Endodermal cell (in vitro differentiated cells): ENCODE results near the gene NLRP14. TPM values are rescaled to one million over a fixed set of nuclear protein-coding genes. Genes with fewer than 3 reads are reported as not detected.
A peak's percentile ranks its signal among the peaks of the same experiment; 100 is the strongest.

ENCODE experiments used
- DNase-seq: peaks from one replicate; pipeline ENCODE4 v3.0.0-alpha.2; 2017
- H3K27ac ChIP-seq: 2 replicates; pipeline ENCODE4 v1.5.1; 2013; ENCODE audit warnings: mild to moderate bottlenecking, low read depth, low read length, moderate library complexity
- H3K27me3 ChIP-seq: 2 replicates; pipeline ENCODE4 v1.6.1; 2013; ENCODE audit warnings: mild to moderate bottlenecking, low read length, moderate library complexity; ENCODE audit not compliant: insufficient read depth, control insufficient read depth, poor library complexity, severe bottlenecking
- H3K36me3 ChIP-seq: 2 replicates; pipeline ENCODE4 v1.7.0; 2013; ENCODE audit warnings: mild to moderate bottlenecking, low read length, moderate library complexity; ENCODE audit not compliant: control insufficient read depth, insufficient read depth
- H3K4me1 ChIP-seq: one replicate; pipeline ENCODE4 v1.7.0; 2013; ENCODE audit warnings: low read length; ENCODE audit not compliant: control insufficient read depth, insufficient read depth
- H3K4me3 ChIP-seq: 2 replicates; pipeline ENCODE4 v1.5.1; 2013; ENCODE audit warnings: mild to moderate bottlenecking, low read length, moderate library complexity
- H3K9ac ChIP-seq: 2 replicates; pipeline ENCODE4 v1.6.1; 2013; ENCODE audit warnings: mild to moderate bottlenecking, low read length, moderate library complexity; ENCODE audit not compliant: poor library complexity, severe bottlenecking; ENCODE audit errors: extremely low read depth
- H3K9me3 ChIP-seq: 2 replicates; pipeline ENCODE4 v1.6.1; 2013; ENCODE audit warnings: mild to moderate bottlenecking, low read length, moderate library complexity; ENCODE audit not compliant: control insufficient read depth
- H3K27ac Mint-ChIP-seq: 2 replicates; pipeline ENCODE4 v1.8.0; 2020; ENCODE audit warnings: mixed read lengths
- H3K27me3 Mint-ChIP-seq: 2 replicates; pipeline ENCODE4 v1.8.0; 2021; ENCODE audit warnings: mild to moderate bottlenecking, mixed read lengths; ENCODE audit not compliant: insufficient read depth
- H3K36me3 Mint-ChIP-seq: 2 replicates; pipeline ENCODE4 v1.8.0; 2020; ENCODE audit warnings: low read depth, mixed read lengths
- H3K4me1 Mint-ChIP-seq: 2 replicates; pipeline ENCODE4 v1.8.0; 2020; ENCODE audit warnings: mixed read lengths
- H3K4me3 Mint-ChIP-seq: 2 replicates; pipeline ENCODE4 v1.8.0; 2020; ENCODE audit warnings: mild to moderate bottlenecking, moderate library complexity, mixed read lengths
- H3K9me3 Mint-ChIP-seq: 2 replicates; pipeline ENCODE4 v1.8.0; 2020; ENCODE audit warnings: mild to moderate bottlenecking, mixed read lengths
- CTCF ChIP-seq: fragments of 200-600 bp; sonication (generic); conservative IDR thresholded peaks from 2 replicates; pipeline ENCODE4 v1.5.0; 2021; ENCODE audit warnings: antibody characterized with exemption, mild to moderate bottlenecking
- WGBS, 2 experiments: methylation state at CpG; one replicate each; pipeline versions ENCODE4 v1.1.5 to v1.1.7; 2013; ENCODE audit warnings: missing lambda C conversion rate in 2 of 2, mixed read lengths in 1 of 2; ENCODE audit not compliant: insufficient coverage in 1 of 2, insufficient read length in 1 of 2; 5-methylcytosine and 5-hydroxymethylcytosine counted together
- total RNA-seq, 2 donors: library from RNA; stranded (reverse); fragmentation: NEBNext Ultra II Directional in 1 of 2; extraction: Animal tissue kit (Norgen Biotek cat#: 25700) in 1 of 2; gene quantifications; 2 replicates in 1 of 2; 3 replicates in 1 of 2; pipeline ENCODE4 v1.2.1, GENCODE V29; 2021

Gene NLRP14
- total RNA-seq, 2 donors from 2014 or later, result 0.33 to 0.66 TPM

- Histone ChIP-seq H3K4me3 (no peak within 1 kb of the TSS), H3K27ac (no peak within 1 kb of the TSS), H3K4me1 (no peaks in the 10 kb centered on the region), H3K27me3 (peaks cover 8% of the 10 kb centered on the region), H3K36me3 (no peaks in the 10 kb centered on the region), H3K9me3 (no peaks in the 10 kb centered on the region), H3K9ac (no peak within 1 kb of the TSS)
- H3K27me3 Mint-ChIP-seq, result no peaks in the 10 kb centered on the region
- no peaks in the 10 kb centered on the region for H3K36me3 Mint-ChIP-seq
- H3K27ac Mint-ChIP-seq, result no peak within 1 kb of the TSS
- no peak for DNase-seq
- no peaks in the 10 kb centered on the region for H3K4me1 Mint-ChIP-seq
- no peak for TF ChIP-seq CTCF
- WGBS, 2 experiments, result 94 to 98% methylated on average over 19 to 45 of the region's 45 CpGs
- peaks cover 6% of the 10 kb centered on the region for H3K9me3 Mint-ChIP-seq
- no peak within 1 kb of the TSS for H3K4me3 Mint-ChIP-seq
Measured at GRCh38 chr11:7088921-7089320, 68.6 kb downstream of the NLRP14 start, which contains the start of gene RBMXL2. Gene RBMXL2, plus strand, starts transcription at chr11:7088998. Its CDS starts 123 bp downstream, at chr11:7089121.

GRCh38 chr11:7089328-7090251 is 69.3 kb downstream of the NLRP14 start:
- Mint-ChIP-seq H3K4me1 (no peaks in the 10 kb centered on the region), H3K27ac (no peak overlapping the region), H3K36me3 (no peaks in the 10 kb centered on the region), H3K4me3 (no peak overlapping the region), H3K27me3 (no peaks in the 10 kb centered on the region), H3K9me3 (peaks cover 6% of the 10 kb centered on the region)
- Histone ChIP-seq H3K36me3 (no peaks in the 10 kb centered on the region), H3K4me1 (no peaks in the 10 kb centered on the region), H3K9ac (no peak overlapping the region), H3K27ac (no peak overlapping the region), H3K4me3 (no peak overlapping the region), H3K9me3 (no peaks in the 10 kb centered on the region), H3K27me3 (peaks cover 1% of the 10 kb centered on the region)
- no peak for DNase-seq
- WGBS, 2 experiments, result 97 to 98% methylated on average over 46 to 111 of the region's 111 CpGs
- TF ChIP-seq CTCF, result no peak

- Mint-ChIP-seq H3K27me3 (peaks cover 2% of the 10 kb centered on the region), H3K36me3 (no peaks in the 10 kb centered on the region), H3K4me3 (no peak overlapping the region), H3K9me3 (no peaks in the 10 kb centered on the region), H3K4me1 (no peaks in the 10 kb centered on the region), H3K27ac (no peak overlapping the region)
- H3K4me1 ChIP-seq, result no peaks in the 10 kb centered on the region
- no peaks in the 10 kb centered on the region for H3K36me3 ChIP-seq
- 11% methylated on average over 2 of the region's 2 CpGs; no CpG with 5 or more reads in 1 of the 2 experiments for WGBS, 2 experiments
- H3K4me3 ChIP-seq, result no peak overlapping the region
- H3K27ac ChIP-seq, result no peak overlapping the region
- no peak overlapping the region for H3K9ac ChIP-seq
- peaks cover 18% of the 10 kb centered on the region for H3K27me3 ChIP-seq
- no peaks in the 10 kb centered on the region for H3K9me3 ChIP-seq
- TF ChIP-seq CTCF, result peak; percentile 87
- no peak for DNase-seq
Measured at GRCh38 chr11:7098235-7098832, 78.1 kb downstream of the NLRP14 start.
